Nephron (organoid): ENCODE measurements around the gene ARL17B.
"Not testable (repeated sequence)": the region's sequence is repeated elsewhere in the genome, so short reads cannot be mapped to it uniquely, and the experiment has no call there.

Experiments used
- H3K27ac Mint-ChIP-seq, 3 experiments: 2 replicates each; pipeline ENCODE4 v1.8.0; 2020; ENCODE audit warnings: mixed read lengths in 3 of 3, mild to moderate bottlenecking in 2 of 3, moderate library complexity in 1 of 3
- H3K27me3 Mint-ChIP-seq: 2 replicates; pipeline ENCODE4 v1.8.0; 2021; ENCODE audit warnings: low read depth, mild to moderate bottlenecking, moderate library complexity, mixed read lengths
- H3K36me3 Mint-ChIP-seq: 2 replicates; pipeline ENCODE4 v1.8.0; 2020; ENCODE audit warnings: low read depth, mixed read lengths
- H3K4me1 Mint-ChIP-seq: 2 replicates; pipeline ENCODE4 v1.8.0; 2020; ENCODE audit warnings: mixed read lengths
- H3K4me3 Mint-ChIP-seq, 3 experiments: 2 replicates each; pipeline ENCODE4 v1.8.0; 2020; ENCODE audit warnings: mild to moderate bottlenecking in 3 of 3, mixed read lengths in 3 of 3, moderate library complexity in 2 of 3
- H3K9me3 Mint-ChIP-seq: 2 replicates; pipeline ENCODE4 v1.8.0; 2020; ENCODE audit warnings: mixed read lengths

The ARL17B gene

GRCh38 chr17:46243928-46244327 lies 117.6 kb downstream of the ARL17B start:
- not testable (repeated sequence) for H3K27ac Mint-ChIP-seq, H3K9me3 Mint-ChIP-seq, H3K4me1 Mint-ChIP-seq

GRCh38 chr17:46243505-46243904 lies 118.1 kb downstream of the ARL17B start:
- not testable (repeated sequence) for H3K36me3 Mint-ChIP-seq, H3K27ac Mint-ChIP-seq, H3K4me1 Mint-ChIP-seq, H3K4me3 Mint-ChIP-seq, H3K27me3 Mint-ChIP-seq, H3K9me3 Mint-ChIP-seq

More at GRCh38 chr17:46243928-46244327, 117.6 kb downstream of the ARL17B start:
- H3K27me3 Mint-ChIP-seq, H3K4me3 Mint-ChIP-seq, H3K36me3 Mint-ChIP-seq: not testable (repeated sequence)

GRCh38 chr17:46231359-46231758 lies 130.2 kb downstream of the ARL17B start:
- H3K27me3 Mint-ChIP-seq, H3K4me1 Mint-ChIP-seq, H3K36me3 Mint-ChIP-seq, H3K9me3 Mint-ChIP-seq, H3K27ac Mint-ChIP-seq, H3K4me3 Mint-ChIP-seq: not testable (repeated sequence)

DNA sequence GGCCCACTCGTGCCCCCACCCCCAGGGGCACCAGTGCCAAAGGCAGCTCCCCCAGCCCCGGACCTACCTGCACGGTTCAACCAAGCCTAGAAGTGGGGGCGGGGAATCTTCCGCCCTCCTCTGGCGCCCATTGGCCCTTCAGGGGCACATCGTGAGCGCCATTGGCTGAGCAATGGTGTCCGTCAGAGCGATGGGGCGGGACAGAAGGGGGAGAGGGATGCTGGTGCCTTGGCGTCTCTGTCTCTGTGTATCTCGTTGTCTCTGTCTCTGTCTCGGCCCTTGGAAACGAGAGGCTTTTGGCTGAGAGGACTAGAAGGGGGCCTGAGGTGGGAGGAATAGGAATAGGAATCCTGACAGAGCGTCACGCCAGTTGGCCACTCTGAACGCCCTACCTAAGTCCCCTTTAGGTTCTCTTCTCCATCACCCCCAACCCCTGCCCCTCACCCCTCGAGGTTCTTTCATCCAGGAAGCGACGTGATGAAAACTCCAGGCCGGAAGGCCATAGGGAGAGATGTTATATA lies 136.2 kb downstream of the ARL17B start:
- Mint-ChIP-seq H3K4me3 (peak overlapping the region; percentile 90 to 94 (median 92)), H3K27ac (peak overlapping the region; percentile 68 to 90 (median 85)), H3K36me3 (peaks cover 10% of the 10 kb centered on the region)
- H3K9me3 Mint-ChIP-seq, H3K4me1 Mint-ChIP-seq, H3K27me3 Mint-ChIP-seq: not testable (repeated sequence)

- H3K9me3 Mint-ChIP-seq, H3K4me1 Mint-ChIP-seq, H3K27me3 Mint-ChIP-seq: not testable (repeated sequence)
- peak overlapping the region; percentile 90 to 94 (median 92) for H3K4me3 Mint-ChIP-seq
- peak overlapping the region in 2 of 3 experiments; percentile 68 to 90 for H3K27ac Mint-ChIP-seq
- H3K36me3 Mint-ChIP-seq: peaks cover 11% of the 10 kb centered on the region
Measured at GRCh38 chr17:46224864-46225263, 136.7 kb downstream of the ARL17B start.
